ENCODE measurements around the gene WNT8A.

Gene WNT8A

GRCh38 chr5:138091685-138092084 lies 7.9 kb downstream of the WNT8A start:
- DNase-seq (ENCODE audit: low spot score), result no peak

GRCh38 chr5:138092301-138092700 lies 8.5 kb downstream of the WNT8A start:
- no peak for DNase-seq (ENCODE audit: low spot score)

- no peak for DNase-seq (ENCODE audit: low spot score)
Observed at GRCh38 chr5:138093036-138093435, 9.2 kb downstream of the WNT8A start.

- DNase-seq (ENCODE audit: low spot score), result no peak
Observed at GRCh38 chr5:138095100-138095907, 11.5 kb downstream of the WNT8A start.

- no peak for DNase-seq (ENCODE audit: low spot score)
Observed at GRCh38 chr5:138096363-138096762, 12.5 kb downstream of the WNT8A start.

- DNase-seq (ENCODE audit: low spot score), result no peak
Observed at GRCh38 chr5:138096997-138097828, 13.4 kb downstream of the WNT8A start.

- DNase-seq (ENCODE audit: low spot score), result peak; percentile 72
Observed at GRCh38 chr5:138102454-138103318, 18.9 kb downstream of the WNT8A start.

GRCh38 chr5:138103319-138103637 lies 19.4 kb downstream of the WNT8A start:
- DNase-seq (ENCODE audit: low spot score), result no peak

GRCh38 chr5:138105709-138106108 lies 21.9 kb downstream of the WNT8A start:
- DNase-seq (ENCODE audit: low spot score), result no peak

- no peak for DNase-seq (ENCODE audit: low spot score)
Observed at GRCh38 chr5:138107213-138107612, 23.4 kb downstream of the WNT8A start.

GRCh38 chr5:138109463-138110265 lies 25.8 kb downstream of the WNT8A start:
- no peak for DNase-seq (ENCODE audit: low spot score)

- no peak for DNase-seq (ENCODE audit: low spot score)
Observed at GRCh38 chr5:138110266-138110963, 26.6 kb downstream of the WNT8A start.

GRCh38 chr5:138111181-138111580 lies 27.3 kb downstream of the WNT8A start:
- no peak for DNase-seq (ENCODE audit: low spot score)

GRCh38 chr5:138111937-138112336 lies 28.1 kb downstream of the WNT8A start:
- DNase-seq (ENCODE audit: low spot score), result no peak

- no peak for DNase-seq (ENCODE audit: low spot score)
Observed at GRCh38 chr5:138115254-138115653, 31.4 kb downstream of the WNT8A start.

- no peak for DNase-seq (ENCODE audit: low spot score)
Observed at GRCh38 chr5:138128334-138128733, 44.5 kb downstream of the WNT8A start.

- no peak for DNase-seq (ENCODE audit: low spot score)
Observed at GRCh38 chr5:138129347-138129746, 45.5 kb downstream of the WNT8A start.

- DNase-seq (ENCODE audit: low spot score), result no peak
Observed at GRCh38 chr5:138132543-138132942, 48.7 kb downstream of the WNT8A start.

GRCh38 chr5:138138949-138139780 lies 55.3 kb downstream of the WNT8A start, which contains the start of gene NME5:
Gene NME5, minus strand, starts transcription at chr5:138139428. Its CDS starts 648 bp downstream, at chr5:138138780.
- DNase-seq (ENCODE audit: low spot score), result peak; percentile 36

GRCh38 chr5:138139781-138140090 lies 55.9 kb downstream of the WNT8A start:
- no peak for DNase-seq (ENCODE audit: low spot score)

Measured in germinal center (tissue), 1 donor.